ENCODE results near the gene AOC2.

The AOC2 gene

GRCh38 chr17:42817866-42818265 is 26.5 kb upstream of the AOC2 start:
- TF ChIP-seq, protein P1, sequence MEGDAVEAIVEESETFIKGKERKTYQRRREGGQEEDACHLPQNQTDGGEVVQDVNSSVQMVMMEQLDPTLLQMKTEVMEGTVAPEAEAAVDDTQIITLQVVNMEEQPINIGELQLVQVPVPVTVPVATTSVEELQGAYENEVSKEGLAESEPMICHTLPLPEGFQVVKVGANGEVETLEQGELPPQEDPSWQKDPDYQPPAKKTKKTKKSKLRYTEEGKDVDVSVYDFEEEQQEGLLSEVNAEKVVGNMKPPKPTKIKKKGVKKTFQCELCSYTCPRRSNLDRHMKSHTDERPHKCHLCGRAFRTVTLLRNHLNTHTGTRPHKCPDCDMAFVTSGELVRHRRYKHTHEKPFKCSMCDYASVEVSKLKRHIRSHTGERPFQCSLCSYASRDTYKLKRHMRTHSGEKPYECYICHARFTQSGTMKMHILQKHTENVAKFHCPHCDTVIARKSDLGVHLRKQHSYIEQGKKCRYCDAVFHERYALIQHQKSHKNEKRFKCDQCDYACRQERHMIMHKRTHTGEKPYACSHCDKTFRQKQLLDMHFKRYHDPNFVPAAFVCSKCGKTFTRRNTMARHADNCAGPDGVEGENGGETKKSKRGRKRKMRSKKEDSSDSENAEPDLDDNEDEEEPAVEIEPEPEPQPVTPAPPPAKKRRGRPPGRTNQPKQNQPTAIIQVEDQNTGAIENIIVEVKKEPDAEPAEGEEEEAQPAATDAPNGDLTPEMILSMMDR (conservative IDR thresholded peaks at IDR 0.05) = no peak
- no peak overlapping the region for H3K27ac ChIP-seq

DNA sequence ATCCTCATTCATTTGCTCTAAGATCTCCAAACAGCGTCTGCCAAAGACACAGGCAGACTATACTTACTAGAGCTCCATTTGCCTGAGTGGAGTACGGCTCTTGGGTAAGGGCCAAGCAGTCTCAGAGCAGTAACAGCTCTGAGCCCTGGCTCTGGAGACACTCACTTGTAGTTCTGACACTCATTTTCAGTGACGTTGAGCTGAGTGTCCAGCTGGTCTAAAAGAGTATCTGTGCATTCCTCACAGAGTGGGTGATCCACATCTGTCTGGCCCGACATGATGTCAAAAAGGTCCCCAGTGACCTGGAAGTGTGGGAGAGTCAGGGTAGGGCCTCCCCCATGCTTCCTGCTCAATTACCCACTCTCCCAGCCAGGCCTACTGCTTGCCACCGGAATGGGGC is 26.0 kb upstream of the AOC2 start:
- H3K27ac ChIP-seq = no peak overlapping the region

GRCh38 chr17:42819939-42820535 is 24.3 kb upstream of the AOC2 start:
- no peak overlapping the region for H3K27ac ChIP-seq
- TF ChIP-seq, protein P1 (conservative IDR thresholded peaks at IDR 0.05) = peak; percentile 81

More for the DNA sequence above, 26.0 kb upstream of the AOC2 start:
- TF ChIP-seq, protein P1 (conservative IDR thresholded peaks at IDR 0.05) = no peak

- TF ChIP-seq, protein P1 (conservative IDR thresholded peaks at IDR 0.05) = no peak
These were observed 23.2 kb upstream of the AOC2 start for GRCh38 chr17:42821176-42821575.

DNA sequence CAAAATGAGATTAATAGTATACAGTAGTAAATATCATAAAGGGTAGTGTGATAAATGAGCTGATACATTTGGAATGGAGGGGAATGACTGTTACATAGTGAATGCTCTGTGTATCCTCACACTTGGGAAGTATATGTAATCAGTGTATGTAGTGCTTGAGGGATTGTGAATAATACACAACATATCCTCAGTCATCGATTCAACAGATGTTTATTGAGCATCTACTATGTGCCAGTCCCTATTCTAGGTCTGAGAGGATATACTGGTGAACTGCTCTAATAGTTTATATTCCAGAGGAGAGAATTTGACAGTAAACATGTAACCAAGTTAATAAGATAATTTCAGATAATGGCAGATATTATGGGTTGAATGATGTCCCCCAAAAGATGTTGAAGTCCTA is 16.9 kb upstream of the AOC2 start:
- TF ChIP-seq, protein P1 (conservative IDR thresholded peaks at IDR 0.05) = no peak
- H3K27ac ChIP-seq = no peak overlapping the region

More at GRCh38 chr17:42821176-42821575, 23.2 kb upstream of the AOC2 start:
- H3K27ac ChIP-seq = no peak overlapping the region

- TF ChIP-seq, protein P1 (conservative IDR thresholded peaks at IDR 0.05) = no peak
- H3K27ac ChIP-seq = no peak overlapping the region
These were observed 13.4 kb upstream of the AOC2 start for GRCh38 chr17:42830971-42831370.

- TF ChIP-seq, protein P1 (conservative IDR thresholded peaks at IDR 0.05) = no peak
- H3K27ac ChIP-seq = peak overlapping the region; percentile 88
These were observed 12.0 kb upstream of the AOC2 start for GRCh38 chr17:42832213-42832933.

Data from VCaP (cell line).